Testis (tissue), 2 donors: Measurements from ENCODE around the gene CTSE.

ENCODE experiments used
- POLR2A ChIP-seq: fragments of 450-650 bp; IDR thresholded peaks from one replicate; pipeline ENCODE4 v1.6.1; 2017; ENCODE audit warnings: antibody characterized with exemption, mild to moderate bottlenecking, moderate library complexity
- TF ChIP-seq, protein P1 (sequence below), 3 experiments: fragments of 450-650 bp in 2 of 3; fragments of 200-600 bp in 1 of 3; sonication (generic) in 1 of 3; IDR thresholded peaks; one replicate each; pipeline ENCODE4 v1.5.1; 2016 to 2019; ENCODE audit warnings: antibody characterized with exemption in 3 of 3, mild to moderate bottlenecking in 2 of 3, moderate library complexity in 1 of 3

DNA sequence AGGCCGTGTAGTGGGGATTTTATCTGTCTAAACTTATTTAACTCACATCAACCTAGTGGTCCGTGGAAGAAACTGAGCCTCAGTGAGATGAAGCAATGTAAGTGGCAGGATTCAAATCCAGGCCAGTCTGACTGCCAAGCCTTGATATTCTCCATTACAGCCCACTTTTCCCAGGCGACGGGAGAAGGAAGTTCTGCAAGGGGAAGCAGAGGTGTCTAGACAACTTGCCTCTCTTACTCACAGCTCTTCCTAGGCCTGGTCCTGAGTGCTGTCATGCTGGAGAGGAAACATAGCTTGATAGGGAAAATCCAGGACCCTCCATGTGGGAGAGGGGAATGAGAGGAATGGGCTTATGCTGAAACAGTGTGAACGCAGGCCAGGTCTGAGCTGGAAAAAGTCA is 9.1 kb downstream of the CTSE start:
- TF ChIP-seq POLR2A = no peak
- TF ChIP-seq, protein P1, sequence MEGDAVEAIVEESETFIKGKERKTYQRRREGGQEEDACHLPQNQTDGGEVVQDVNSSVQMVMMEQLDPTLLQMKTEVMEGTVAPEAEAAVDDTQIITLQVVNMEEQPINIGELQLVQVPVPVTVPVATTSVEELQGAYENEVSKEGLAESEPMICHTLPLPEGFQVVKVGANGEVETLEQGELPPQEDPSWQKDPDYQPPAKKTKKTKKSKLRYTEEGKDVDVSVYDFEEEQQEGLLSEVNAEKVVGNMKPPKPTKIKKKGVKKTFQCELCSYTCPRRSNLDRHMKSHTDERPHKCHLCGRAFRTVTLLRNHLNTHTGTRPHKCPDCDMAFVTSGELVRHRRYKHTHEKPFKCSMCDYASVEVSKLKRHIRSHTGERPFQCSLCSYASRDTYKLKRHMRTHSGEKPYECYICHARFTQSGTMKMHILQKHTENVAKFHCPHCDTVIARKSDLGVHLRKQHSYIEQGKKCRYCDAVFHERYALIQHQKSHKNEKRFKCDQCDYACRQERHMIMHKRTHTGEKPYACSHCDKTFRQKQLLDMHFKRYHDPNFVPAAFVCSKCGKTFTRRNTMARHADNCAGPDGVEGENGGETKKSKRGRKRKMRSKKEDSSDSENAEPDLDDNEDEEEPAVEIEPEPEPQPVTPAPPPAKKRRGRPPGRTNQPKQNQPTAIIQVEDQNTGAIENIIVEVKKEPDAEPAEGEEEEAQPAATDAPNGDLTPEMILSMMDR (IDR thresholded peaks at IDR 0.05) = no peak
